COLO668 (cell line): ENCODE data around the gene TAOK1.
"Not testable (repeated sequence)": the region's sequence is repeated elsewhere in the genome, so short reads cannot be mapped to it uniquely, and the experiment has no call there.

ENCODE experiments used
- DNase-seq: peaks from one replicate; lab custom pipeline; 2025; ENCODE audit not compliant: unreplicated experiment; lab: John Stamatoyannopoulos, UW

TAOK1 gene

GRCh38 chr17:29389982-29390850 lies at the start of gene TAOK1:
TAOK1 (plus strand) TSS chr17:29390363; CDS start chr17:29451549, 61,186 bp downstream.
- DNase-seq = peak; percentile 96

DNA sequence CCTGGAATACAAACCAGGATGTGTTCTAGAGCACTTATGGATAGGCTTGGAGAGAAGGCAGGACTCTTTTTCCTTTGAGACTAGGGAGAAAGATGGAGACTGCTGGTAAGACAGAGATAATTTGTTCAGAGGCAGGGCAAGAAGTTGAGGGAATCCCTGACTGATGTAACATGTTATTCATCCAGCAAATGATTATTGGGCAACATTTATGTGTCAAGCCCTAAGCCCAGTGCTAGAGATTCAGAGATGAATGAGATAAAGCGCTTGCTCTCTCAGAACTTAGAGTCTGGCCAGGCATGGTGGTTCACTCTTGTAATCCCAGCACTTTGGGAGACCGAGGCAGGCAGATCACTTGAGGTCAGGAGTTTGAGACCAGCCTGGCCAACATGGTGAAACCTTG lies 48.4 kb upstream of the TAOK1 start:
- no peak for DNase-seq

- DNase-seq = no peak
Observed at GRCh38 chr17:29342158-29342765, 47.9 kb upstream of the TAOK1 start.

DNA sequence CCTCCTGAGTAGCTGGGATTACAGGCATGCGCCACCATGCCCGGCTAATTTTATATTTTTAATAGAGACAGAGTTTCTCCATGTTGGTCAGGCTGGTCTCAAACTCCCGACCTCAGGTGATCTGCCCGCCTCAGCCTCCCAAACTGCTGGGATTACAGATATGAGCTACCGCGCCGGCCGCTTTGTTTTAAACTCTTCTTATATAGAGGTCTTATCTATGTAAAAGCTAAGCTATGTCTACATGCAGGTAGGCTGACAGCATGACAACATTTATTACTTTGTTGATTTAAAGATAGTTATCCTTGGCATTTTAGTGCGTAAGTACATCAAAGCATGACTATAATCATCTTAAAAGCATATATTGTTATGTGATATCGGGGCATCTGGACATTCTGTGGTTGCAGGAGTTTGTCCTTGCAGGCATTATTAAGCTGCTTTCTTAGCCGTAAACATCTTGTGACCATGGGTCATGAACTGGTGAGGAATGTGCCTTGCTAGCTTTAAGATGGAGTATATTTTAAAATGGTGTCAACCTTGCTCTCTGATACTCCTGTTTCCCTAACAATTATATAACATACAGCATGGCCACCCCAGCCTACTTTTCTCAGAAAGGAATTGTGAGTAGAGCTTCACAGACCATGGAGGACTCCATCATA lies 45.8 kb upstream of the TAOK1 start:
- DNase-seq = no peak

GRCh38 chr17:29345066-29345465 lies 45.1 kb upstream of the TAOK1 start:
- no peak for DNase-seq

GRCh38 chr17:29345470-29345869 lies 44.7 kb upstream of the TAOK1 start:
- not testable (repeated sequence) for DNase-seq

GRCh38 chr17:29346462-29346861 lies 43.7 kb upstream of the TAOK1 start:
- DNase-seq = no peak

GRCh38 chr17:29347831-29348629 lies 42.1 kb upstream of the TAOK1 start:
- DNase-seq = no peak

DNA sequence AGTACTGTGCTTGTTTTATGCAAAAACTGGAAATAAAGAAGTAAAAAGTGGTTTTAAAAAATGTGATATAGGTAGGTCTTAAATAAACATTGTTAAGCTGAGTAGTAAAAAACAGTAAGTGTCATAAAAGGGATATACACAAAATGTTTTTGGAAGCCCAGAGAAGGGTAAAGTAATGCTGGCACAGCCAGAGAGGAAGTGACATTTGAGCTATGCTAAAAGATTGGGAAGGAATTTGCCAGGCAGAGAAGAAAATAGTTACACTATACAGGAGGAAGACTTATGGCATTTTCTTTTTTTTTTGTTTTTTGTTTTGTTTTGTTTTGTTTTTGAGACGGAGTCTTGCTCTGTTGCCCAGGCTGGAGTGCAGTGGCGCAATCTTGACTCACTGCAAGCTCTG lies 40.8 kb upstream of the TAOK1 start:
- no peak for DNase-seq

DNA sequence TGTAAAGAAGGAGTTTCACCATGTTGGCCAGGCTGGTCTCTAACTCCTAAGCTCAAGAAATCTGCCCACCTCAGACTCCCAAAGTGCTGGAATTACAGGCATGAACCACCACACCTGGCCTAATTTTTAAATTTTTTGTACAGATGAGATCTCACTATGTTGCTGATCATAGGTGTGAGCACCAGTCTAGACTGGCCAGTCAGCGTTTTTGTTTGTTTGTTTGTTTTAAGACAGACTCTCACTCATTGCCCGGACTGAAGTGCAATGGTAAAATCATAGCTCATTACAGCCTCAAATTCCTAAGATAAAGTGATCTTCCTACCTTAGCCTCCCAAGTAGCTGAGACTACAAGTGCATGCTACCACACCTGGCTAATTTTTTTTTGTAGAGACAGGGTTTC lies 38.0 kb upstream of the TAOK1 start:
- DNase-seq = no peak

DNA sequence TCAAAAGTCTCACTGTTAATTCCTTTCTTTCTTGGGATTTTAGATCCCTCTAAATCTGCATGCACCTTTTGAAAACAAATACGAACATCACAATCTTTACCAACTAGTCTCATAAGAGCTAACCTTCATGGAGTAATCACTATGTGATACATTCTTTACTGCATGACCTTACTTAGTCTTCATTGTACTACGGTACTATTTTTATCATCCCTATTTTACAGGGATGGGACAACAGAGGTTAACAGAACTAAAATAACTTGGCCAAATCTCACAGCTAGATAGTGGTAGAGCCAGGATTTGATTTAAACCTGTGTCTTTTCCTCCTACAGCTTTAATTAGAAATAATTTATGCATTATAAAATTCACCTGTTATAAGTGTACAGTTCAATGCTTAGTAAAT lies 32.9 kb upstream of the TAOK1 start:
- DNase-seq = no peak

DNA sequence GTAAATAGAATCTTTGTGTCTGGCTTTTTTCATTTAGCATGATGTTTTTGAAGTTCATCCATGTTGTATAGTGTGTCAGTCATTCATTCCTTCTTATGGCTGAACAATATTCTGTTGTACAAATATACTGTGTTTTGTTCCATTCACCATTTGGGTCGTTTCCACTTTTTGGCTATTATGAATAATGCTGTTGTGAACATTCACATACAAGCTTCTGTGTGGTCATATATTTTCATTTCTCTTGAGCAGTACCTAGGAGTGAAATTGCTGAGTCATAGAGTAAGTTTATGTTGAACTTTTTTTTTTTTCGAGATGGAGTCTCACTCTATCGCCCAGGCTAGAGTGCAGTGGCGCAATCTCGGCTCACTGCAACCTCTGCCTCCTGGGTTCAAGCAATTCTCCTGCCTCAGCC lies 32.3 kb upstream of the TAOK1 start:
- DNase-seq = no peak

DNA sequence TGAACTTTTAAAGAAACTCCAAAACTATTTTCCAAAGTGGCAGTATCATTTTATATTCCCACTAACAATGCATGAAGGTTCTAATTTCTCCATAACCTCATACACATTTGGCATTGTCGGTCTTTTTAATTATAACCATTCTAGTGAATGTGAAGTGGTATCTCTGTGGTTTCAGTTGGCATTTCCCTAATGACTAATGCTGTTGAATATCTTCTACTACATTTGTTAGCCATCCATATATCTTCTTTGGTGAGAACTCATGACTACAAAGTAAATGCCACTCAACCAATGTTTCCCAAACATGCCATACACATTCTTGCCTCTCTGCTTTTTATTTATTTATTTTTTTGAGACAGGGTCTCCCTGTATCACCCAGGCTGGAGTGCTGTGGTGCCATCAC lies 31.7 kb upstream of the TAOK1 start:
- no peak for DNase-seq

- DNase-seq = no peak
Observed at GRCh38 chr17:29359777-29360176, 30.4 kb upstream of the TAOK1 start.

DNA sequence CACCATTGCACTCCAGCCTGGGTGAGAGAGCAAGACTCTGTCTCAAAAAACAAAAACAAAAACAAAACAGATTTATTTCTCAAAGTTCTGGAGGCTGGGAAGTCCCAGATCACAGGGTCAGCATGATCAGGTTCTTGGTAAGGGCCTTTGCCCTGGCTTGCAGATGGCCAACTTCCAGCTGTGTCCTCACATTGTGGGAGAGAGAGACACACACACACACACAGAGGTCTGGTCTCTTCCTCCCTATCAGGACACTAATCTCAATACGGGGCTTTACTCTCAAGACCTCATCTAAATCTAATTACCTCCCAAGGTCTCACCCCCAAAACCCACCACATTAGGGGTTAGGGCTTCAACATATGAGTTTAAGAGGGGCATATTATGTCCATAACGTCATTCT lies 26.4 kb upstream of the TAOK1 start:
- no peak for DNase-seq

DNA sequence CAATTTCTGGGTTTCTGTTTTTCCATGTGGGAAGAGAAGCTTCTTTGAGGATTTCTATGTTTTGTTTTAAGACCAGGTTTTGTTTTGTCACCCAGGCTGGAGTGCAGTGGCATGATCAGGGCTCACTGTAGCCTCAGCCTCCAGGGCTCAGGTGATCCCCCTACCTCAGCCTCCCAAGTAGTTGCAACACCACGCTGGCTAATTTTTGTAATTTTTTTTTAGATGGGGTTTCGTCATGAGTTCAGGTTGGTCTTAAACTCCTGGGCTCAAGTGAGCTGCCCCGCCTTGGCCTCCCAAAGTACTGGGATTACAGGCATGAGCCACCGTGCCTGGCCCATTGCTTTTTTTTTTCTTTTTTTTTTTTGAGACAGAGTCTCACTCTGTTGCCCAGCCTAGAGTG lies 25.5 kb upstream of the TAOK1 start:
- no peak for DNase-seq

DNA sequence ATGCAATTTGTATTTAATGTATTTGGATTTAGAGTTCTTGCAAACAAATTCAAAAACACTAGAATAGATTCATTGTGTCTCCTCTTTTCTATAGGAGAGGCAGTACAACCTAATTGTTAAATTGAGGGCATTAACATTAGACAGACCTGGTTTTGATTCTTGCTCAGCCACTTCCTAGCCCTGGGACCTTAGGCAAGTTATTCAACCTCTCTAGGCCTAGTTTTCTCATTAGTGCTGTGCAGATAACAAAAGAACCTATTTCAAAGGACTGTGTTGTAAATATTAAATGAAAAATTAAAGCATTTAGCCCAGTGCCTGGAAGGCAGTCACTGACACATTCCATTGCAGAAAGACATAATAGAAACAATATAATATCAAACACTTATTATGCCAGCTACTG lies 22.0 kb upstream of the TAOK1 start:
- no peak for DNase-seq

DNA sequence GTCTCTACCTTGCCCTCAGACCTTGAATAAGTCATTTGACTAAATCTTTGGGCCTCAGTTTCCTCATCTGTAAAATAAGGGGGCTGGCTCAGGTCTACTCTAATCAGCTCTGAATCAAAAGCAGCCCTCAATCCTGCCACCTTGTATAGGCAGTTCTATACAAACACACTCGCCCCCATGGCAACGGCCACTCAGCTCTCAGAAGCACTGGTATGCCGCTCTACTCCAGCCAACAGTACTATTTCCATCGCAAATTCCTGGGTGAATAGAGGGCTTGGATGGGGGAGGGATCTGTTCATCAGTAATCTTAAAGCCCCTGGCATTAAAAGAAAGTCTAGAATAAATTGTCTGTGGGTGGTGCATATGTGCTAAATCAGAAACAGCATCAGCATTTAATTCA lies 21.2 kb upstream of the TAOK1 start:
- no peak for DNase-seq

DNA sequence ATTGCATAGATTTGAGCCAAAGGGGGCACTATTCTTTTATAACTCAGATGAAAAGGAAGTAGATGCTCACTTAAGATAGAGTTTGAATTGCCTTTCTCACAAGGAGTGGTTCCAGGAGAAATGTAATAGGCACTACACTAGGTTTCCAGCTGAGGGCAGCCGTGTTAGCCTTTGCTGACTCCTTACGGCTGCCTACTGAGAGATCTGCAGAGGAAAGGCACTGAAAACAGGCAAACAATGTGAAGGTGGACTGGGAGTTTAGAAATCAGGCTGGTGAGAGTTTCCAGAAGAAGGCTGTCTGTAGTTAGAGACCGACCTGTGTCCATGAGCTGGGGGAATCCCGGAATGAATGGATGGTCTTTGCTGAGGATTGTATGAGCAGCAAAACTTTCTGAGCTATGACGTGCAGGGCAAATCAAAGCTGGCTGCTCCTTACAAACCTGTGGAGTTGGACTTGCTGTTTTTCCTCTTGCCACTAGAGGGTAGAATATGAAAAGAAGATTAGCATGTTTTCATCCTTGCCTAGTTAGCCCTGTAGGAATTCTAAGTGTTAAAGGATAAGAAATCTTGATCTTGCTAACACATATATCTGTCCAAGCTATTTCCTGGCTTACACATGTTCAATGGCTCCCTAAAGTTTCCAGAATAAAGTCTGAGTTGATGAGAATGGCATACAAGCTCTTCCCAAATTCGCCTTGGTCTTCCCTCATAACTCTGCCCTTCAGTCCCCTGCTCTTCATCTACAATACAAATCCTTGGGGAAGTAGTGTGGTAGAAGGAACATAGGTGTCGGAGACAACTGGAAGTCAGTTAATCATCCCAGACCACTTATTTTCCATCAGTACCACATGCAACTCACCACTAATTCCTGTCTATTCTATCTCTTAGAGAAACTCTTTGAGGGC lies 20.1 kb upstream of the TAOK1 start:
- DNase-seq = peak; percentile 6

GRCh38 chr17:29376667-29377270 lies 13.4 kb upstream of the TAOK1 start:
- no peak for DNase-seq
